Breast epithelium (tissue), 3 donors: ENCODE results near the gene EPN2.

Experiments
- CTCF ChIP-seq, 3 donors: fragments of 450-650 bp; IDR thresholded peaks; one replicate each; pipeline ENCODE4 v1.5.1; 2016 to 2017; ENCODE audit warnings: antibody characterized with exemption in 3 of 3, mild to moderate bottlenecking in 3 of 3, moderate library complexity in 3 of 3
- POLR2A ChIP-seq: fragments of 450-650 bp; IDR thresholded peaks from one replicate; pipeline ENCODE4 v1.6.1; 2016; ENCODE audit warnings: antibody characterized with exemption, mild to moderate bottlenecking, moderate library complexity

- TF ChIP-seq CTCF (IDR thresholded peaks at IDR 0.05) (no peak), POLR2A (no peak)
These were observed 68.6 kb downstream of the EPN2 start for GRCh38 chr17:19305761-19306159.
